Activated gamma-delta T cell (primary cell): ENCODE results near the gene SLC7A11.

ENCODE experiments used
- DNase-seq: peaks from one replicate; lab custom pipeline; 2025; lab: John Stamatoyannopoulos, UW
- total RNA-seq, 2 donors: gene quantifications; one replicate each; lab custom pipeline; 2026; lab: John Stamatoyannopoulos, UW

Gene SLC7A11
- total RNA-seq = 24.5 to 88.8 reads per million in 2 donors

DNA sequence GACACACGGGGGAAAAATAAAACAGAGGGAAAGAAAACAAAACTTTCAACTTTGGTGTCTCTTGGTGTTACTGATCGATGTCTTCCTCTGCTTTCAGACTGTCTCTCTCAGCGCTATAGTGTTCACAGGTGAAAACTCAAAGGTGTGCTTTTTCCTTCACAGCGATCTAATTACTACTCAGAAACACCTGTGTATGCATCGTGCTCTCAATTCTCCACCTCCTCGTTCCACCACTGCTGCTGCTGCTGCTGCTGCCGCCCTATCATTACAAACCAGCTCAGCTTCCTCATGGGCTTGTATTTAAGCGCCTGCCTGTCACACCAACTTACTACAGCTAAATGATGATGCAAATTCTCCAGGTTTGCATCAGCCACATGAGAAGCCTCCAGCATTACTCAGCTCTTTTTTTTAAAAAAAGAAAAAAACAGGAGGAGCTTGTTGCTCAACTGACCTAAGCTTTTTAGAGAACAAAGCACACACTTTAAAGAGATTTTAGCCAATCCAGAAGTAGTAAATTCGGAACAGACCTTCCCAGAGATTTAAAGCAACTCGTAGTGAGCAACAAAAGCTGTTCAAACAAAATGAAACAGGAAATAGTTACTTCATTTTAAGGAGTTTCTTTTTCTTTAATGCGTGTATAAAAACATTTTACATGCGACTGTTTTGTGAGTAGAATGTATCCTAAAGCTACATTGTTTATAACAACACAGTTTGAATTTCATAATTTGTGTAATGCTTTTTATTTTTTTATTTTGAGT, at the start of gene SLC7A11:
Gene SLC7A11 (minus strand): TSS at position 274 of the 758 bp plus-strand sequence. CDS start 280 bp downstream, outside the sequence.
- DNase-seq = no peak

DNA sequence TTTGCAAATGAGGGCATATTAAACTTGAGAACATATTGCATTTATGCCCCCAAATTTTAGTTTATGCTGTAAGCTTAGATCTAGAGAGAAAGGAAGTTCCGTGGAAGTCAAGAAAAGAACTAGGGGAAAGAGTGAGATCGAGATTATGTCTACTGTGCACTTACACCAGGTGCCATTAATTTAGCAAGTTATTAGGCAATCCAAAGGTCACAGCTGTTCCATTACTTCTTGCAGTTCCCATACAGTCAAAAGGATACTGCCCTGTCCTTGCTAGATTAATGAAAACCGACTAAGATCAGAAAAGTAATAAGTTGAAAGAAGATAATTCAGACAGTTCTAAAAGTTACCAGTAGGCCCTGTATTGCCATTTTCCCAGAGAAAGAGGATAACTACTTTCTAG, 49.3 kb upstream of the SLC7A11 start:
- DNase-seq = no peak

DNA sequence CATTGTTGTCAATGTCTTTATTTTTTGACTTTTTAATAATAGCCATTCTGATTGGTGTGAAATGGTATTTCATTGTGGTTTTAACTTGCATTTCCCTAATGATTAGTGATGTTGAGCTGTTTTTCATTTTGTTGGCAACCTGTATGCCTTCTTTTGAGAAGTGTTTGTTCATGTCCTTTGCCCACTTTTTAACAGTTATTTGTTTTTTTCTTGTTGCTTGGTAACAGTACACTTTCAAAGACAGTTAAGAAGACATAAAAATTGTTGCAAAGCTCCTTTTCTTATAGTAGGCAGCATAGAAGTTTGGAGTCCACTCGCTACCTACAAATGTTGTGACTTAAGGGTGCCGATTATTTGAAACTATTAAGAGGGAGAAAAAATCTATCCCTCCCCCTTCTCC, 48.7 kb upstream of the SLC7A11 start:
- no peak for DNase-seq

DNA sequence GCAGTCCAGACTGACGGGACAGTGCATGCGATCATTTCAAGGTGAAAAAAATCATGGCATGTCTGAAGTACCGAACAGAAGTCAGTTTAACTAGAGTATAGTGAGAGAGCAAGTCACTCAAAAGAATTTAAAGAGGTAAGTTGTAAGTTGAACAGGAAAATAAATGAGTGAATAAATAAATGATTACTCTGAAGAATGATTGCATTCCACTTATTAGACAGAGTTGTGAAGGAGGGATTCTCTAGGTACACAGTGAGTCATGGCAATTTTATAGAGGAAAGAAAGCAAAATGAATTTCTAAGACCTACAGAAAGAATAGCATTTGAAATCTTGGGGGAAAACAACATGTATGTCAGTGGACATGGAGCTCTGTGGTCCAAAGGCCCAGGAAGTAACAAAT, 37.1 kb upstream of the SLC7A11 start:
- DNase-seq = no peak

DNA sequence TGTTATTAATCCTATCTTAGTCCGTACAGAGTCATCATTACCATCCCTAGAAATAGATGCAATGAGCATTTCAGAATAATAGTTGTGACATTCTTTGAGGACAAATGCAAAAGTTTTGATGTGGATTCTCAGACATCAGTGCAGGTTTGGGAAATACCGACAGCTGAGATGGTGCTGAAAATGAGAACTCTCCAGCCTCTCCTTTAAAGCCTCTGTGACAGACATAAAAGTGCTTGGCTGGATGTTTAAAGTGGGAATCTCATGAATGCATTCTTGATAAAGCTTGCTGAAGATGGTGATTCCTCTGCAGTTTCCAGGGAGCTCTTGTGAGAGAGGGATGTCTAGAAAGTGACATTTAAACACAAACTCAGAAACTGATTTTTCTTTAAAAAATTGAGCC, 35.0 kb upstream of the SLC7A11 start:
- no peak for DNase-seq

DNA sequence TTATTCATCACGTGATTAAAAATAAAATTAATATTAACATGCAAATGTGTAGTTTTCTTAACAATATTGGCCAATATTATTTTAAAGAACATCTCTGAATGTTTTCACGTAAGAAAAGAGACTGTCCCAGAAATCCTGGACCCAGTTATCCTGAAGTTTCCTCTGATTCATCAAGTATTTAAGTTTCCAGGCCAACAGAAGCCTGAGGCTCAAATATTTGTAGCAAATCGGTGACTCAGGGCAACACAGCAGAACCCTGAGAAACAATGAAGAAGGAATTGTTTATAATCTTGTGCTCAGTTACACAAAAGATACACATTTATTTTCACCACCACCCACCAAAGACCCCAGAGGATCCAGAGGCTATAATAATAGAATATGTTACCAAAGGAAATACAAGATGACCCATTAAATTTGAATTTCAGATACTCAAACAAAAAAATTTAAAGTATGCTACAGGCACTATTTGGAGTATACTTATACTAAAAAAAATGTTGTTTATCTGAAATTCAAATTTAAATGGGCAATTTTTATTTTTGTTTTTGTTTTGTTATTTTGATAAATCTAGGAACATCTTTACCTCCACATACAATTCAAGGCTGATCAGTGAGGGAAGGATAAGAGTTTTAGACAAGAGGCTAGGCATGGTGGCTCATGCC, 33.9 kb upstream of the SLC7A11 start:
- DNase-seq = no peak

DNA sequence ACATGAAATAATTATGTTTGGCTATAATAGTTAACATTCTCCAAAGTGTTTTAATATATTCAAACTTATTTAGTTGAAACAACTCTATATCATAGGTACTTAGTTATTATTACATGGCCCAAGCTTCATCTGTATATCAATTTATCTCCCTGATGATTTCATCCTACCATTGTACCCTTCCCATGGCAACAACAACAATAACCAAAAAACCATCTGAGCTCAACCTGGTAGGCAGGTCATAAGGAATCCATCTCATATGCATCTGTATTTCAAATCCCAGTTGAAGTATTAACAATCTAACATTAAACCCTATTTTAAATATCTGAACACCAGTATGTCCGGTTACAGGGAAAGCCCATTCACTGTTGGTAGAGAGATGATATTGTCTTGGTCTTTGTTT, 33.1 kb upstream of the SLC7A11 start:
- no peak for DNase-seq

DNA sequence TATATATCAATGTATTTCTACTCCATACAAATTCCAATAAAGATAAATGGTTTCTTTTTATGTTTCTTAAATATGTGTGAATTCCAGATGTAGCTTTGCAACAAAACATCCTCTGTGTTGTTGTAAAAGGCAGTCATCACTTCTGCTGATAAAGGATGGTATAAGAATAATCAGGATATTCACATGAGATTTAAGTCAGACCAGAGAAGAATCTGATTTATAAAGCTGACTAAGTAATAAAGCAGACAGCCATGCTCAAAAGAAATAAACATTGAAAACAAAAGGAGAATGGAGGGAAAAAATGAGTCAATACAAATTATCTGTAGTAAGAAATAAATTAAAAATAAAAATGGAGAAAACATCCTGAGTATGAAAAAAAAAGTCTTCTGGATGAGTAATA, 27.0 kb upstream of the SLC7A11 start:
- DNase-seq = no peak

DNA sequence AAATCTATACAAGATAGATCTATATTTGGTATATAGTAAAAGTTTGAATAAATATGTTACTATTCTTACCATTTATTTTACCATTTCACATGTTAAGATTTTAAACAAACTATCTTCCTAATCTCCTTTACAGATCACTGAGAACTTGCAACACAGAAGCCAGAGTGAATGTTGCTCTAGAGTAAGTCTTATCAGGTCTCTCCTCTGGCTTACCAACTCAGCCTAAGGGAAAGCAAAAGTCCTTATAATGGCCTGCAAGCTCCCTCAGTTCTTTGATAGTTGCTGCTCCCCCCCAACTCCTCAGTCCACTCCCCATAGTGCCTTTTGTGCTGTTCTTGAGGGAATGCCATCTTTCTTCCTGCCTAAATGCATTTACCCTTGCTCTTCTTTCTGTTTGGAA, 25.7 kb upstream of the SLC7A11 start:
- no peak for DNase-seq

DNA sequence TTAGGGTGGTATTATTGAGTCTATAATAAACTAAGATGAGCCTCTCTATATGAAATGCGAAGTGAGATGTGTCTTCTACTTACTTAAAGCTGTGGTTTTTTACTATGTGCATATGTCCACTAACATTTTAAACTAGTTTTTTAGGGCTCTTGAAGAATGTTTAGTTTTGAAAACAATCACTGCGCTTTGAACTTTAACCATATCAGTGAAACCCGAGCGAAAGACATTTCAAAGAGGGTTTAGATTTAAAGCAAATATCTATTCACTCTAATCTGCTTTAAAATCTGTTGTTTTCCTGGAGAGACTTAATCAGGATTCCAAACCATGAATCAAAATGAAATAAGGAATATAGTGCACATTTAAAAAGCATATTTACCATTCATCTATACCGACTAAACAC, 24.8 kb upstream of the SLC7A11 start:
- DNase-seq = no peak

DNA sequence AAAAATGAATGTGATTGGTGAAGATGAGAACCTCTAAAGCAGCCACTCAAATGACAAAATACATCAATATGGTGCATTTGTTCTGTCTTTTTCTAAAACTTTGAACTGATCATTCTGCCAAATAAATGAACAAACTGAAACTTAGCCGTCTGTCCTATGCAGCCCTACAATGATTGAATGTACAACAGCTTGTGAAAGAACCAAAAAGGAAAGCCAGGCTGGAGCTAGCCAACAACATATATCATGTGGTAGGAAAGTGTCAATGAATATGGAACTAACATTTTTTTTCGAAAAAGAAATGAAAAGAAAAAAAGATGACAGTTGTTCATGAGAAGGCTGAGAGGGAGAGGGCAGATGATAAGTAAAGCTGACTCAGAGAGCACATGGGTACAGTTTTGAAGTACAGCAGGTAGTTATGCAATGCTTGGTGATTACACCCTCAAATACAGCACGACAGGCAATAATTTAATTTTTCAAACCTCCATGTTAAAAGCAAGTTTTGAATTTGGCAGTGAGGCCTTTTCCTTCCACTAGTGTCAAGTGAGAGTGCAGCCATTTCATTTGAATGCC, 21.2 kb upstream of the SLC7A11 start:
- no peak for DNase-seq

DNA sequence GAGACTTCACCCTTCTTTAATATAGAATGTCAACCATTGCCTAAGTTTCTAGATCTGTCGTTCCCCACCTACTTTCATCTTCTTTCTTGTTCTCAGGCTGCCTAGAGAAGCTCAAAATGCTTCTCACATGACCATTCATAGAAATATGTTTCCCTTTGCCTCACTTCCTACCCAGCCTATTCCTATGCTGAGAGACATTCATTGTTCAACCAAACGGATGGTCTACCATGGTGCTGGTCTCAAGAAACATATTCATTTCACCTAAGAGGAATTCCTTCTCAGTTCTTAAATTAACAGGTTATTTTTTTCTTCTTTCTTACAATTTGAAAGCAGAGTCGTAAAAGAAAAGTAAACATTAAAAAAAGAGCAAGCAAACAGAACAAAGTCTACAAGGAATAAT, 20.3 kb upstream of the SLC7A11 start:
- DNase-seq = no peak

DNA sequence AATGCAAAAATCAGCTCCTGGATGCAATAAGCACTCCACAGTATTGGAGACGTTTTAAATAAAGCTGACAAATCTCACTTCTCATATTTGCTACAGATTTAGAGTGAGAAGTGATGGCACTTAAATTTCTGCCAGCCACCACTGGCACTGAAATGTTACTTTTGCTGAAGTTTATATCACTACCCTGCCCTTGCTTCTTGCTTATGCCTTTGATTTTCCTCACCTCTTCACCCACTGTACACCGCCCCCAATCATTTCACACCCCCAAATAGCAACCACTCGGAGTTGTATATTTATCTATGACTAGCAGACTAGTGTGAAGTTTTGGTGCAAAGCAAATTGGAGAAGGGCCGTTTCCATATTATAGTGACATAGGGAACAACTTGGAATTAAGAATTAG, 19.9 kb upstream of the SLC7A11 start:
- DNase-seq = no peak

DNA sequence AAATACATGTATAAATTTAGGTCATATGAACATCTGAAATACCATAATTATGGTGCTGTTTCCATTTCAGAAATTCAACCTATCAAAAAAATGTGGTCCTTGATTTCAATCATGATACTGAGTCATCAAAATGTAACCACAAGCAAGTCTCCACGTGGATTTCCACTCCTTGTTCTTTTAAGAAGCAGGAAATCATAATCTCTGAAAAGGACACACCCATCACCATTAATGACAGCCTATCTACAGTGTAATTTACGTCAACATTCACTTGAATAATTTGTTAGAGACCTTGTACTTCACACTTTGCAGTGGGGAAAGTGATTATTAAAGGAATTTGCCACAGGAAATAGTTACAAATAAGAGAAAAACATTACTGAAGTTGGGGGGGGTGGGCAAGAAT, 17.7 kb upstream of the SLC7A11 start:
- DNase-seq = no peak

DNA sequence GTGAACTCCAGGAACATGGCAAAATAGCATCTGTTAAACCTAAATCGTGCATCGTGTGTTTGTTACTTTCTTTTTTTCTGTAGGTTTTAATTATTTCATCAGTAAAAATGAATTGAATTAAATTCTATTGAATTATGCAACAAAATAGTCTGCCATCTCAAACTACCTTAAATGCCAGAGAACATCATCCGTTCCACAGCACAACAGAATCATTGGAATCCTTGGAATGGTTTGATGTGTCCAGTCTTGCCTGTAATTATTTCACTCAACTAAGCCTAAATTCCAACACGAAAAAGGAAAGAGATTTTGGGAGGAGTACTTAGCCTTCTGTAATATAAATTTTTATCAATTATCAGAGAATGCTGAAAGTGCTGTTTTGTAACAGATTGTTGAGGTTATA, 17.1 kb upstream of the SLC7A11 start:
- no peak for DNase-seq

DNA sequence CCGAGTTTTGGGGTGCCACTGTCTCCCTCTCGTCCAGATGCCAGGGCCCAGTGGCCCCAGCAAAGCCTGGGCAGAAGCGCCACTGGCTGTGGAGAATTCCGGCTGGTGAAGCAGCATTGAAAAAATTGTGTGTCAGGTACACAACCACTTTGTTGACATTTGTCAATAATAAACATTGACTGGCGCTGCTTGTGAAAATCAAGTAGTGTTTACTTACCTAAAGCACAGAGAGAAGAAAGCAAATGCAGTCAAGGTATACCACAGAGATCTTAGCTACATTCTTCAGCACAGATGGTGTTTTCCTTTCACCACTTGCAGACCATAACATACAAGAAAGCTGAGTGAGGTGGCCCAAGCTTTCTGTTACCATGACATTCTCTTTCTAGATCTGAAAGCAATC, 14.5 kb upstream of the SLC7A11 start:
- DNase-seq = no peak

DNA sequence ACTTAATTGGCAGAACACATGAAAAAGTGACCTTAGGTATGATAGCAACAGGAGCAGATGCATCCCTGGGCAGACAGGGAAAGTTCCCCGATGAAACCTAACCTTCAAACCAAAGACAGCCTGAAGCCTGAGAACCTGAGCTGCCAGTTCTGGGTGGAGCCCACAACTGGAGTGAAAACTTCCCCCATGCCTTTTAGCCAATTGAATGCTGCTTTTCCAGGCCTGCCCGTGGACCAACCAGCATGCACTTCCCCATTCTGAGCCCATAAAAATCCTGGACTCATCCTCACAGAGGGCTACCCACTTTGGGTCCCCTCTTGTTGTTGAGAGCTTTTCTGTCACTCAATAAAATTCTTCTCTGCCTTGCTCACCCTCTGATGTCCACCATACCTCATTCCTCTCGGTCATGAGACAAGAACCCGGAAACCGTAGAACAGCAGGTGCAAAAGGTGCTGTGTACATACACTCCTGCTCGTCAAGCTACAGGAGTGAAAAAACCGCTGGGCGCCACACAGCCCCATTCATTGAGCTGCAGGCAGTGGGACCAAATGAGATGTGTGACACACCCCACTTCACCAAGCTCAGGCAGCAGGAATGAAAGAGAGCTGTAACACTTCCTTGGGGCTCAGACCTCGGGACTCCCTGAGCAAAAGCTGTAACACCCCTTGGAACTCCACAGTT, 13.9 kb upstream of the SLC7A11 start:
- DNase-seq = no peak

DNA sequence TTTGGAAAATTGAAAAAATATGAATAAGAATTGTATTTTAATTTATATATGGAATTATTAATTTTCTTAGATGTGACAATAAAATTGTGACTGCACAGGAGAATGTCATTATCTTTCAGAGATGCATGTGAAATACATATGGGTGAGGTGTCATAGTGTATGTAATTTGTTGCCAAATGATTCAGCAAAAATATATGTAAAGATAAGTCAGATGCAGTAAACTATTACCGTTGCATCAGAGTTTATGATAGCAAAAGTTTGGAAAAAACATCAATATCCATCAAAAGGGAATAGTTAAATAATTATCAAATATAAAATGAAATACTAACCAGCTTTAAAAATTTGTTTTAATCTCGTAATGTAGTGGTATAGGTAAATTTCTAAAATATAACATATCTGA, 10.4 kb upstream of the SLC7A11 start:
- DNase-seq = no peak

DNA sequence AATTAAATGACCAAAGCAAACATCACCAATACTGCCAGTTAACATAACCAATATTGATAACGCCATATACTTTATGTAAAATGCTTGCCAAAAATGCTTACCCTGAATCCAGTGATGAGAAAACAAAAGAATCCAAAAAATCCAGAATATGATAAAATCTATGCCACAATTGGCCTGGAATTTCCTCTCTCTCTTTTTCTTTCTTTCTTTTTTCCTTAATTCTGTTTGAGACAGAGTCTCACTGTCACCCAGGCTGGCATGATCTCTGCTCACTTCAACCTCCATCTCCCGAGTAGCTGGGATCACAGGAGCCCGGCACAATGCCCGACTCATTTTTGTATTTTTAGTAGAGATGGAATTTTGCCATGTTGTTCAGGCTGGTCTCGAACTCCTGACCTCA, 9.8 kb upstream of the SLC7A11 start:
- no peak for DNase-seq

DNA sequence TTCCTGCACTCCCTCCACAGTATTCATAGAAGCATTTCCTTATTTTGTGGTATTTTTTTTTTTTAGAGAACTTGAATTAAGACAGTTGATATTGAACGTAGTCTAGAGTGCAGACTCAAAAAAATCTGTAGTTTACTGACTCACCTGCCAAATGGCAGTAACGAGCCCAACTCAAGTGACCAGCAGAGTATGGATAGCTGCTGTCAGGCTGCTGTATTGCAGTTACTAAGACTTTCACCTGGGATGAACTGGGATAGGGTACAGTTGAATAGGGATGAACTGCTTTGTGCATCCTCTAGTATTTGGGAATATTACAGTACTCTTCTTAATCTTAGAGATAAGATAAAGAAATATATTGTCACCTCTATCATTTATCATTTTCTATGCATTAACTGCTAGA, 7.0 kb upstream of the SLC7A11 start:
- no peak for DNase-seq

DNA sequence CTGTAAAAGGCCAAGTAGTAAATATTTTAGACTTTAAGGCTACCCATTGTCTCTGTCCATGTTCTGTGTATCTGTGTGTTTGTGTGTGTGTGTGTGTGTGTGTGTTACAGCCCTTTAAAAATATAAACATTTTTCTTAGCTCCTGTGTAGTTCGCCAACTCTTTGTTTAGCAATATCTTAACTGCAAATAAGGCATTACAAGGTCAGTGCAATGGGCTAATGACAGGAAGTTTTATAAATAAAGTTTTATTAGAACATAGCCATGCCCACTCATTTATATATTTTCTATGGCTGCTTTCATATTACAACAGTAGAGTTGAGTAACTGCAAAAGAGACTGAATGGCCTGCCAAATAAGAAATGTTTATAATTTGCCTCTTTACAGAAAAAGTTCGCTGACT, 5.9 kb upstream of the SLC7A11 start:
- DNase-seq = no peak

DNA sequence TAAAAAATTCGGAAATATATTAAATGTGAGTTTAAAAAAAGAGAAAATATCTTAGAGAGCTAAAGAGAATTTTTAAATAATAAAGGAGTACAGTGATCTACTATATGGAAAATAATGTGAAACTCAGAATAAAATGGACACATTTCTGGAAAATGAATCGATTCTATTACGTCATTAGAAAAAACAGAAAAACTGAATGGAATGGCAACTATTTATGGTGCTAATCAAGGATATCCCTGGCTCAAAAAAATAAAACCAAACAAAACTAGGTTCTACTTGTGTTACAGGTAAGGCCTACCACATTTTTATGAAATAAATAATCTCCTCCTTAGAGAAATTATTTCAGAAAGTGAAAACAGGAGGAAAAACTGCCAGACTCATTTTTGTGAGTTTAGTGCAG, 5.5 kb upstream of the SLC7A11 start:
- no peak for DNase-seq

DNA sequence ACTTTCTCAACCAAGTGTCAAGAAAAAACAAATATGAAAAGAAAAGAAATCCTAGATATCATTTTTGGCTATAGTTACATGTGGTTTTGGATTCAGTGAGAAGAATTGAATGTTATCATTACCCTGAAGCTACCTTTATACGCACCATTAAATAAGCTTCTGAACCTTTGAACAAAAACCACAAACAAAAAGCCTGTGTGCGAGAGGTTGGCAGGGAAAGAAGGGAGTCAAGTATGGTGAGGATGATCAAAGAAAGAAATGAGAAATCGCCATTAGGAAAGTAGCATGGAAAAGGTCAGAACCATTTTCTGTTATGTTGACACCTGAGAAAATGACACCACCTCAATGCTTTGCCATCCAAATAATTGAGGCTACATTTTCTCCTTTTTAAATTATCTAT, 1.2 kb upstream of the SLC7A11 start:
- DNase-seq = no peak
